AG09319 (cell line): ENCODE measurements around the gene CERS1.

Experiments used
- DNase-seq: peaks from one replicate; pipeline ENCODE4 v3.0.0-alpha.2; 2010; ENCODE audit warnings: low read depth; ENCODE audit errors: extremely low read depth
- TF ChIP-seq, protein P1 (sequence below): IDR thresholded peaks from 2 replicates; pipeline ENCODE4 v1.5.1; 2011; ENCODE audit warnings: low read depth, mild to moderate bottlenecking, inconsistent platforms, low read length, moderate library complexity

Gene CERS1

DNA sequence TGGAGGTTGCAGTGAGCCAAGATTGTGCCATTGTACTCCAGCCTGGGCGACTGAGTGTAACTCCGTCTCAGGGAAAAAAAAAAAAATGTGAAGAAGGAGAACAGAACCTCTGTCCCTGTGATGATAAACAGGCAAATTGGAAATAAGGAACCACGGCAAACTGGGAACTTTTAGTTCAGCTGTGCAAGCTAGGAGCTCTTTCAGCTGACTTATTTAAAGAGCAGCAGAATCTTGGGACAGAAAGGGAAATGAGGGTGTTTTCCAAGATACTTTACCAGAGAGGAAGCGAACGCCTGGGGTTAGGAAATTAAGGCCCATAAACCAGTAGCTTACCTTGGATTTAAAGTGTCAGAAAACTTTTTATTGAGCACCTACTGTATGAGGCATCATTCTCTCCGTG is 67.2 kb downstream of the CERS1 start:
- TF ChIP-seq, protein P1, sequence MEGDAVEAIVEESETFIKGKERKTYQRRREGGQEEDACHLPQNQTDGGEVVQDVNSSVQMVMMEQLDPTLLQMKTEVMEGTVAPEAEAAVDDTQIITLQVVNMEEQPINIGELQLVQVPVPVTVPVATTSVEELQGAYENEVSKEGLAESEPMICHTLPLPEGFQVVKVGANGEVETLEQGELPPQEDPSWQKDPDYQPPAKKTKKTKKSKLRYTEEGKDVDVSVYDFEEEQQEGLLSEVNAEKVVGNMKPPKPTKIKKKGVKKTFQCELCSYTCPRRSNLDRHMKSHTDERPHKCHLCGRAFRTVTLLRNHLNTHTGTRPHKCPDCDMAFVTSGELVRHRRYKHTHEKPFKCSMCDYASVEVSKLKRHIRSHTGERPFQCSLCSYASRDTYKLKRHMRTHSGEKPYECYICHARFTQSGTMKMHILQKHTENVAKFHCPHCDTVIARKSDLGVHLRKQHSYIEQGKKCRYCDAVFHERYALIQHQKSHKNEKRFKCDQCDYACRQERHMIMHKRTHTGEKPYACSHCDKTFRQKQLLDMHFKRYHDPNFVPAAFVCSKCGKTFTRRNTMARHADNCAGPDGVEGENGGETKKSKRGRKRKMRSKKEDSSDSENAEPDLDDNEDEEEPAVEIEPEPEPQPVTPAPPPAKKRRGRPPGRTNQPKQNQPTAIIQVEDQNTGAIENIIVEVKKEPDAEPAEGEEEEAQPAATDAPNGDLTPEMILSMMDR: no peak
- no peak for DNase-seq
